B cell (primary cell): Measurements from ENCODE around the gene MRPS27. TPM values are rescaled to one million over a fixed set of nuclear protein-coding genes. Genes with fewer than 3 reads are reported as not detected.

Experiments used
- ATAC-seq: fragments of 200-7000 bp; cut with Tn5 transposase; one replicate; pipeline ENCODE4 v1.10.0; 2021; ENCODE audit warnings: low read depth, mild to moderate bottlenecking, moderate number of reproducible peaks, moderate library complexity
- CTCF ChIA-PET: fragments of 350-600 bp; sonication (Branson Sonifier 250); formaldehyde crosslinking; loops from one replicate; lab custom pipeline; 2021; ENCODE audit warnings: antibody characterized with exemption, inconsistent platforms; lab: Charles Lee
- POLR2A ChIA-PET: fragments of 350-600 bp; sonication (Branson Sonifier 250); formaldehyde crosslinking; loops from one replicate; lab custom pipeline; 2021; ENCODE audit warnings: antibody characterized with exemption; lab: Charles Lee
- DNase-seq: peaks from one replicate; pipeline ENCODE4 v3.0.0; 2013
- H2AFZ ChIP-seq: 2 replicates; pipeline ENCODE4 v1.6.1; 2012; ENCODE audit warnings: mild to moderate bottlenecking, low read depth, low read length; ENCODE audit not compliant: insufficient read depth, poor library complexity, severe bottlenecking
- H3K27ac ChIP-seq, 2 donors: 1 replicate in 1 of 2; 2 replicates in 1 of 2; pipeline ENCODE4 v1.5.1; 2012 to 2013; ENCODE audit warnings: low read length in 2 of 2, mild to moderate bottlenecking in 2 of 2, moderate library complexity in 1 of 2
- H3K27me3 ChIP-seq, 4 experiments: fragments of 200-600 bp in 1 of 4; sonication (generic) in 1 of 4; replicated peaks in 1 of 4; 1 replicate in 2 of 4; 2 replicates in 2 of 4; pipeline versions ENCODE4 v1.6.1 to v1.7.0; 2013 to 2016; ENCODE audit warnings: low read length in 3 of 4, mild to moderate bottlenecking in 2 of 4, mixed read lengths in 1 of 4, moderate library complexity in 1 of 4; ENCODE audit not compliant: insufficient read depth in 4 of 4, control insufficient read depth in 3 of 4; ENCODE audit errors: control extremely low read depth in 1 of 4
- H3K36me3 ChIP-seq, 2 experiments: replicated peaks in 1 of 2; 1 replicate in 1 of 2; 2 replicates in 1 of 2; pipeline versions ENCODE4 v1.6.1 to v1.7.1; 2013; ENCODE audit warnings: low read length in 1 of 2; ENCODE audit not compliant: insufficient read depth in 2 of 2, control insufficient read depth in 1 of 2; ENCODE audit errors: control extremely low read depth in 1 of 2, extremely low read depth in 1 of 2
- H3K4me1 ChIP-seq, 2 donors: fragments of 200-600 bp in 1 of 2; sonication (generic) in 1 of 2; 1 replicate in 1 of 2; 2 replicates in 1 of 2; pipeline versions ENCODE4 v1.5.1 to v1.6.1; 2013 to 2017; ENCODE audit warnings: low read length in 2 of 2; ENCODE audit not compliant: control insufficient read depth in 2 of 2, insufficient read depth in 2 of 2
- H3K4me2 ChIP-seq: replicated peaks from 2 replicates; pipeline ENCODE3; 2012; ENCODE audit warnings: mild to moderate bottlenecking, low read depth, low read length; ENCODE audit not compliant: poor library complexity, severe bottlenecking
- H3K4me3 ChIP-seq, 5 experiments: fragments of 200-600 bp in 1 of 5; sonication (generic) in 1 of 5; 1 replicate in 3 of 5; 2 replicates in 2 of 5; pipeline versions ENCODE4 v1.5.1 to v1.7.0; 2011 to 2016; ENCODE audit warnings: low read length in 4 of 5, mild to moderate bottlenecking in 4 of 5, low read depth in 2 of 5, control low read depth in 1 of 5, moderate library complexity in 1 of 5; ENCODE audit not compliant: insufficient read depth in 1 of 5; ENCODE audit errors: control extremely low read depth in 1 of 5, extremely low read depth in 1 of 5
- H3K79me2 ChIP-seq: fragments of 200-600 bp; sonication (generic); one replicate; pipeline ENCODE4 v1.6.0; 2016; ENCODE audit warnings: low read length; ENCODE audit not compliant: control insufficient read depth, insufficient read depth
- H3K9ac ChIP-seq: fragments of 200-600 bp; sonication (generic); 2 replicates; pipeline ENCODE4 v1.6.1; 2017; ENCODE audit warnings: mild to moderate bottlenecking, low read length, moderate library complexity
- H3K9me3 ChIP-seq, 3 donors: one replicate each; pipeline versions ENCODE4 v1.6.1 to v1.7.1; 2013; ENCODE audit warnings: low read length in 2 of 3; ENCODE audit not compliant: control insufficient read depth in 2 of 3, insufficient read depth in 1 of 3; ENCODE audit errors: control extremely low read depth in 1 of 3
- H4K20me1 ChIP-seq: 2 replicates; pipeline ENCODE4 v1.6.0; 2012; ENCODE audit warnings: mild to moderate bottlenecking, low read length; ENCODE audit not compliant: insufficient read depth, control insufficient read depth, poor library complexity, severe bottlenecking
- H3K27ac Mint-ChIP-seq: one replicate; pipeline ENCODE4 v1.8.0; 2021; ENCODE audit warnings: mixed read lengths
- H3K27me3 Mint-ChIP-seq: one replicate; pipeline ENCODE4 v1.8.0; 2021; ENCODE audit warnings: mixed read lengths
- H3K4me1 Mint-ChIP-seq: one replicate; pipeline ENCODE4 v1.8.0; 2021; ENCODE audit warnings: mixed read lengths
- H3K4me3 Mint-ChIP-seq: one replicate; pipeline ENCODE4 v1.8.0; 2021; ENCODE audit warnings: mixed read lengths
- H3K9me3 Mint-ChIP-seq: one replicate; pipeline ENCODE4 v1.8.0; 2022; ENCODE audit warnings: mixed read lengths; ENCODE audit not compliant: insufficient read depth
- CTCF ChIP-seq: fragments of 200-600 bp; IDR thresholded peaks from one replicate; pipeline ENCODE4 v1.8.0; 2022; ENCODE audit warnings: antibody characterized with exemption, mild to moderate bottlenecking
- EZH2 ChIP-seq: IDR thresholded peaks from 2 replicates; pipeline ENCODE4 v1.6.1; 2012; ENCODE audit warnings: borderline replicate concordance, low read depth, mild to moderate bottlenecking, moderate library complexity, low read length; ENCODE audit not compliant: insufficient read depth, poor library complexity, severe bottlenecking
- WGBS: methylation state at CpG from one replicate; pipeline ENCODE4 v1.1.5; 2013; ENCODE audit warnings: missing lambda C conversion rate; ENCODE audit not compliant: insufficient coverage; 5-methylcytosine and 5-hydroxymethylcytosine counted together
- intact Hi-C: fragments of 100-400 bp; cut with micrococcal nuclease; formaldehyde crosslinking; loops from one replicate; pipeline ENCODE4 v1.10.0; 2022
- polyA plus RNA-seq: library from polyadenylated mRNA; depleted of rRNA; stranded (reverse); fragments of >200 nt; gene quantifications from 2 replicates; pipeline ENCODE4 v1.2.3, GENCODE V29; 2012
- total RNA-seq, 2 donors: library from RNA; stranded (reverse); fragments of 120-200 nt in 1 of 2; gene quantifications; 1 replicate in 1 of 2; 2 replicates in 1 of 2; pipeline versions ENCODE4 v1.2.3 to v1.2.4, GENCODE V29; 2013 to 2022

MRPS27 gene
- total and polyA plus RNA-seq, 2 donors (not counting 1 experiment from before 2014, with no cell fraction given): 33.4 to 58.3 TPM

DNA sequence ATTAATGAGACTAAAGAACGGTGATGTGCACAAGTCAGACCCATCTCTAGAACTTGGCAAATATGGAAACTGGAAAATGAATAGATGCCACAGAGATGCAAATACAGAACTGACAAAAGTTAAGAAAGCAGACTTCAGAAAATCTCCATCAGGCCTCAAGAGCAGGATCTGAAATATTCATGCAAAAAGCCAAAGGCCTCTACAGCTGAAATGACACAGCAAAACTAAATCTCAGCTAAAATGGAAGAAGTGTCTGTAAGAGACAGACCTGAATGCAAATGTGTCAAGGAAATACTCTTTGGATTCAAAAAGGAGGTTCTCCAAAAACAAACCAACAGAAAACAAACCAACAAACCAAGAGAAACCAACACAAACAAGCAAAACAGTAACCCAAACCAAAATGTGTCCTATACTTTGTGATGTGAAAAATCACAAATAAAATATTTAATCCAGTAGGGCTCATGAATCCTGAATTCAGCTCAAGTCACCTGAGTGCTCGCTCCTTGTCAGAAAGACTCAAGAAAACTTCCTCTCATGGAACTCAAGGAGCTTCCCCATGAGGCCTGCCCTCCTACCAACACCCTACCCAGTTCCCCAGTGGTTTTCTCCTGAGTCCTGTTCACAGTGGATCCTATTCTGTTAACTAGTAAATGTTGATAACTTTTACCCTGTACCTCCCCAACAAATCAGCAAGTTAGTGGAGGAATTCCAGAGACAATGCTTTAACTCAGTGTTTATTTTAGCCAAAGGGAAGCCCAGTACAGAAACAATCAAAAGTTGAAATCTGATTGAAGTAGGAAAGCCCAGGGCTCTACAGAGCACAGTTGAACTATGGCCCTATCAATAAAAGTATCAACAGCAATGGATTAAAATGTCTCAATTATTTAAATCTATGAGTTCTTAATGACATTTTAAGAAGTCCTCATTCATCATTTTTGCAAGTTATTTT lies 14.6 kb downstream of the MRPS27 start:
- peak overlapping the region; percentile 32 for H3K4me3 Mint-ChIP-seq
- H3K9me3 Mint-ChIP-seq: no peaks in the 10 kb centered on the region
- H3K9me3 ChIP-seq: no peaks in the 10 kb centered on the region
- no peaks in the 10 kb centered on the region for H4K20me1 ChIP-seq
- CTCF ChIA-PET: interaction anchor here (1.0 to 2.0 kb wide), 3 partner anchors 10 to 16 kb away, joined by 3 to 7 read pairs (median 4); no protein-coding TSS in a partner anchor
- H3K27ac Mint-ChIP-seq: peak overlapping the region; percentile 89
- H3K36me3 ChIP-seq: peaks cover 0 to 14% of the 10 kb centered on the region in 2 experiments
- DNase-seq (no peak), ATAC-seq (no peak)
- H3K4me2 ChIP-seq: peak overlapping the region; percentile 35
- POLR2A ChIA-PET: no interaction called here
- peaks cover 28 to 47% of the 10 kb centered on the region in 2 donors for H3K4me1 ChIP-seq
- no peak overlapping the region for H3K4me3 ChIP-seq
- H3K27me3 ChIP-seq: no peaks in the 10 kb centered on the region
- WGBS: 100% methylated on average over 1 of the region's 2 CpGs
- no peak overlapping the region for H3K9ac ChIP-seq
- H3K79me2 ChIP-seq: peaks cover 52% of the 10 kb centered on the region
- H2AFZ ChIP-seq: no peak overlapping the region
- no peaks in the 10 kb centered on the region for H3K27me3 Mint-ChIP-seq
- no peak for TF ChIP-seq CTCF
- TF ChIP-seq EZH2: no peak
- peak overlapping the region in 1 of 2 donors; percentile 96 for H3K27ac ChIP-seq
- H3K4me1 Mint-ChIP-seq: peaks cover 65% of the 10 kb centered on the region
- intact Hi-C loops: loop anchor here (5.0 to 10.0 kb wide), 4 partner anchors 38 to 851 kb away; partner anchors contain the start of genes BDP1, MCCC2 and TNPO1
